ENCODE data around the gene ACTR2.

The ACTR2 gene

GRCh38 chr2:65263986-65264385, 36.4 kb downstream of the ACTR2 start:
- Histone ChIP-seq H3K4ac (ENCODE audit: low read length) (no peak overlapping the region), H3K4me1 (ENCODE audit: control insufficient read depth in 2 of 2, insufficient read depth in 1 of 2, low read depth in 1 of 2, low read length in 2 of 2) (peaks cover 0 to 9% of the 10 kb centered on the region in 2 donors), H2AFZ (ENCODE audit: low read length) (no peak overlapping the region), H2BK5ac (ENCODE audit: low read length) (no peak overlapping the region), H3K27ac (replicated peaks; ENCODE audit: low read length) (no peak overlapping the region), H3K18ac (ENCODE audit: low read length) (no peak overlapping the region), H2AK5ac (ENCODE audit: low read depth, low read length) (no peak overlapping the region), H3K36me3 (replicated peaks in 1 of 2; ENCODE audit: control insufficient read depth in 2 of 2, insufficient read depth in 2 of 2, low read length in 2 of 2) (peaks cover 6 to 78% of the 10 kb centered on the region in 2 donors), H4K8ac (ENCODE audit: low read depth, low read length) (no peak overlapping the region), H2BK120ac (ENCODE audit: low read depth, low read length) (no peak overlapping the region), H3K79me1 (ENCODE audit: low read depth, low read length) (no peaks in the 10 kb centered on the region), H2BK12ac (ENCODE audit: low read length) (no peak overlapping the region), H3K23ac (ENCODE audit: low read depth, low read length, poor library complexity) (no peak overlapping the region), H3K9ac (ENCODE audit: low read depth, low read length, poor library complexity) (no peak overlapping the region), H4K91ac (ENCODE audit: low read depth, low read length, poor library complexity) (no peak overlapping the region), H3K9me3 (replicated peaks in 1 of 2; ENCODE audit: control insufficient read depth in 2 of 2, insufficient read depth in 1 of 2, low read depth in 1 of 2, low read length in 2 of 2) (no peaks in the 10 kb centered on the region), H2BK15ac (ENCODE audit: low read length) (no peak overlapping the region), H3K4me3 (ENCODE audit: low read length in 2 of 2) (no peak overlapping the region), H3K4me2 (ENCODE audit: insufficient read depth, low read length, poor library complexity, severe bottlenecking) (no peak overlapping the region), H3K14ac (ENCODE audit: low read length) (no peak overlapping the region), H3K27me3 (ENCODE audit: control insufficient read depth in 3 of 3, insufficient read depth in 3 of 3, low read depth in 1 of 3, low read length in 3 of 3) (no peaks in the 10 kb centered on the region)
- WGBS, 2 donors (ENCODE audit: extremely low coverage in 2 of 2, insufficient read length in 2 of 2, insufficient replicate concordance in 1 of 2), result no CpG with 5 or more reads among the region's 7 CpGs
- DNase-seq (ENCODE audit: low spot score), result no peak

- H3K14ac ChIP-seq (ENCODE audit: low read length), result no peak overlapping the region
- no peak overlapping the region for H3K4ac ChIP-seq (ENCODE audit: low read length)
- peaks cover 6 to 68% of the 10 kb centered on the region in 2 donors for H3K36me3 ChIP-seq (replicated peaks in 1 of 2; ENCODE audit: control insufficient read depth in 2 of 2, insufficient read depth in 2 of 2, low read length in 2 of 2)
- no peak overlapping the region for H3K4me2 ChIP-seq (ENCODE audit: insufficient read depth, low read length, poor library complexity, severe bottlenecking)
- no peak overlapping the region for H3K23ac ChIP-seq (ENCODE audit: low read depth, low read length, poor library complexity)
- no peak overlapping the region for H2AFZ ChIP-seq (ENCODE audit: low read length)
- no peak overlapping the region for H4K91ac ChIP-seq (ENCODE audit: low read depth, low read length, poor library complexity)
- H4K8ac ChIP-seq (ENCODE audit: low read depth, low read length), result no peak overlapping the region
- H3K4me3 ChIP-seq (ENCODE audit: low read length in 2 of 2), result no peak overlapping the region
- no CpG with 5 or more reads among the region's 8 CpGs for WGBS, 2 donors (ENCODE audit: extremely low coverage in 2 of 2, insufficient read length in 2 of 2, insufficient replicate concordance in 1 of 2)
- no peaks in the 10 kb centered on the region for H3K79me1 ChIP-seq (ENCODE audit: low read depth, low read length)
- H3K4me1 ChIP-seq (ENCODE audit: control insufficient read depth in 2 of 2, insufficient read depth in 1 of 2, low read depth in 1 of 2, low read length in 2 of 2), result peaks cover 0 to 19% of the 10 kb centered on the region in 2 donors
- H2BK5ac ChIP-seq (ENCODE audit: low read length), result no peak overlapping the region
- H3K9ac ChIP-seq (ENCODE audit: low read depth, low read length, poor library complexity), result no peak overlapping the region
- no peak overlapping the region for H2BK15ac ChIP-seq (ENCODE audit: low read length)
- no peak overlapping the region for H2BK12ac ChIP-seq (ENCODE audit: low read length)
- H2AK5ac ChIP-seq (ENCODE audit: low read depth, low read length), result no peak overlapping the region
- H3K27ac ChIP-seq (replicated peaks; ENCODE audit: low read length), result no peak overlapping the region
- DNase-seq (ENCODE audit: low spot score), result peak; percentile 41
- H3K9me3 ChIP-seq (replicated peaks in 1 of 2; ENCODE audit: control insufficient read depth in 2 of 2, insufficient read depth in 1 of 2, low read depth in 1 of 2, low read length in 2 of 2), result no peaks in the 10 kb centered on the region
- no peaks in the 10 kb centered on the region for H3K27me3 ChIP-seq (ENCODE audit: control insufficient read depth in 3 of 3, insufficient read depth in 3 of 3, low read depth in 1 of 3, low read length in 3 of 3)
- no peak overlapping the region for H2BK120ac ChIP-seq (ENCODE audit: low read depth, low read length)
- H3K18ac ChIP-seq (ENCODE audit: low read length), result no peak overlapping the region
These were observed 37.4 kb downstream of the ACTR2 start for GRCh38 chr2:65264821-65265670.

GRCh38 chr2:65265671-65266045, 38.0 kb downstream of the ACTR2 start:
- Histone ChIP-seq H3K36me3 (replicated peaks in 1 of 2; ENCODE audit: control insufficient read depth in 2 of 2, insufficient read depth in 2 of 2, low read length in 2 of 2) (peaks cover 6 to 62% of the 10 kb centered on the region in 2 donors), H3K79me1 (ENCODE audit: low read depth, low read length) (no peaks in the 10 kb centered on the region), H2BK120ac (ENCODE audit: low read depth, low read length) (no peak overlapping the region), H3K9me3 (replicated peaks in 1 of 2; ENCODE audit: control insufficient read depth in 2 of 2, insufficient read depth in 1 of 2, low read depth in 1 of 2, low read length in 2 of 2) (no peaks in the 10 kb centered on the region), H3K4ac (ENCODE audit: low read length) (no peak overlapping the region), H3K9ac (ENCODE audit: low read depth, low read length, poor library complexity) (no peak overlapping the region), H3K27me3 (ENCODE audit: control insufficient read depth in 3 of 3, insufficient read depth in 3 of 3, low read depth in 1 of 3, low read length in 3 of 3) (no peaks in the 10 kb centered on the region), H2AFZ (ENCODE audit: low read length) (no peak overlapping the region), H4K91ac (ENCODE audit: low read depth, low read length, poor library complexity) (no peak overlapping the region), H3K4me1 (ENCODE audit: control insufficient read depth in 2 of 2, insufficient read depth in 1 of 2, low read depth in 1 of 2, low read length in 2 of 2) (peaks cover 0 to 21% of the 10 kb centered on the region in 2 donors), H3K4me3 (ENCODE audit: low read length in 2 of 2) (no peak overlapping the region), H2BK12ac (ENCODE audit: low read length) (no peak overlapping the region), H4K8ac (ENCODE audit: low read depth, low read length) (no peak overlapping the region), H3K27ac (replicated peaks; ENCODE audit: low read length) (no peak overlapping the region), H2AK5ac (ENCODE audit: low read depth, low read length) (no peak overlapping the region), H3K18ac (ENCODE audit: low read length) (no peak overlapping the region), H3K23ac (ENCODE audit: low read depth, low read length, poor library complexity) (no peak overlapping the region), H3K4me2 (ENCODE audit: insufficient read depth, low read length, poor library complexity, severe bottlenecking) (no peak overlapping the region), H2BK15ac (ENCODE audit: low read length) (no peak overlapping the region), H3K14ac (ENCODE audit: low read length) (no peak overlapping the region), H2BK5ac (ENCODE audit: low read length) (no peak overlapping the region)
- no peak for DNase-seq (ENCODE audit: low spot score)

GRCh38 chr2:65267008-65267407, 39.4 kb downstream of the ACTR2 start:
- Histone ChIP-seq H3K27ac (replicated peaks; ENCODE audit: low read length) (no peak overlapping the region), H3K4me2 (ENCODE audit: insufficient read depth, low read length, poor library complexity, severe bottlenecking) (no peak overlapping the region), H3K79me1 (ENCODE audit: low read depth, low read length) (no peaks in the 10 kb centered on the region), H3K27me3 (ENCODE audit: control insufficient read depth in 3 of 3, insufficient read depth in 3 of 3, low read depth in 1 of 3, low read length in 3 of 3) (no peaks in the 10 kb centered on the region), H4K91ac (ENCODE audit: low read depth, low read length, poor library complexity) (no peak overlapping the region), H3K4me1 (ENCODE audit: control insufficient read depth in 2 of 2, insufficient read depth in 1 of 2, low read depth in 1 of 2, low read length in 2 of 2) (peaks cover 0 to 21% of the 10 kb centered on the region in 2 donors), H3K9me3 (replicated peaks in 1 of 2; ENCODE audit: control insufficient read depth in 2 of 2, insufficient read depth in 1 of 2, low read depth in 1 of 2, low read length in 2 of 2) (no peaks in the 10 kb centered on the region), H2BK12ac (ENCODE audit: low read length) (no peak overlapping the region), H4K8ac (ENCODE audit: low read depth, low read length) (no peak overlapping the region), H2AFZ (ENCODE audit: low read length) (no peak overlapping the region), H2BK5ac (ENCODE audit: low read length) (no peak overlapping the region), H3K23ac (ENCODE audit: low read depth, low read length, poor library complexity) (no peak overlapping the region), H2BK15ac (ENCODE audit: low read length) (no peak overlapping the region), H2BK120ac (ENCODE audit: low read depth, low read length) (no peak overlapping the region), H3K4me3 (ENCODE audit: low read length in 2 of 2) (no peak overlapping the region), H3K36me3 (replicated peaks in 1 of 2; ENCODE audit: control insufficient read depth in 2 of 2, insufficient read depth in 2 of 2, low read length in 2 of 2) (peaks cover 9 to 62% of the 10 kb centered on the region in 2 donors), H3K14ac (ENCODE audit: low read length) (no peak overlapping the region), H2AK5ac (ENCODE audit: low read depth, low read length) (no peak overlapping the region), H3K18ac (ENCODE audit: low read length) (no peak overlapping the region), H3K9ac (ENCODE audit: low read depth, low read length, poor library complexity) (no peak overlapping the region), H3K4ac (ENCODE audit: low read length) (no peak overlapping the region)
- no peak for DNase-seq (ENCODE audit: low spot score)
- WGBS, 2 donors (ENCODE audit: extremely low coverage in 2 of 2, insufficient read length in 2 of 2, insufficient replicate concordance in 1 of 2), result no CpG with 5 or more reads among the region's 1 CpG
